Superior temporal gyrus (tissue), 1 donor: Measurements from ENCODE around the gene HOXA9.

Source experiments
- DNase-seq: peaks from one replicate; pipeline ENCODE4 v3.0.0-alpha.2; 2016; ENCODE audit errors: extremely low spot score

The HOXA9 gene

DNA sequence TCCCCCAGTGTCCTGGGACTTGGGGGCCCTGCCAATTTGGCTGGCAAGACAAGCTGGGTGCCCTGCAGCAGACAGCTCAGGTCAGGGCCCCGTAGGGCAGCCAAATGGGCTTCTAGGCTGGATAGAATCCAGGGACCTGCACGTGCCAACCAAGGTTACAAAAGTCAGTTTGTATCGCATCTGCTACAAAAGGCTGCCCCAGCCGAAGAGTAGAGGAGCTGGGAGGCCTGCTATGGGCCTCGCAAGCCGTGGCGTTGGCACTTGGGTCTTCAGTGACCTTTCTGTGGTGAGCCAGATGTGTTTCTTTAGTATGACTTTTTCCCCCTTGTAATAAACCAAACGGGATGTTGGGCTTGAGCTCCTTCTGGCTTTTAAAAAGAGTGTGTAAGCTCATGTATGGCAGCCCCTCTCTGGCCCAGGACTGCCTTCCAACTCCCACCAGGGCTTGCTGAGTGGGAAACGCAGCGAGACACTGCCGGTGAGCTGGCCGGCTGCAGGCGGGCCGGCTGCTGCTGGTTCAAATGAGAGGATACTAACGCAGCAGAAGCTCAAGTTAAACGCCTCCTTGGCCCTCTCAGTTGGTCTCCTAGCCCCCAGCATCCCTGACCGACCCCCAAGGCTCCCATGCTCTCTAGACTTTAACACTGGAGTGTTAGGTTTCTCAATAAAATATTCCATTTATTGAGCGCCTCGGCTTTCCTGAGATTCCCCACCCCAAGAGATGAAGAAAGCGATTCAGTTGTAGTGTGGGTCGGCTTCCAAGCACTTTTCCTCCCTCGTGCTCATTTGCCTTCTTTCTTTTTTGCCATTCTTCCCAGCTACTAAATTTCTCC, 11.8 kb upstream of the HOXA9 start:
- DNase-seq = no peak

DNA sequence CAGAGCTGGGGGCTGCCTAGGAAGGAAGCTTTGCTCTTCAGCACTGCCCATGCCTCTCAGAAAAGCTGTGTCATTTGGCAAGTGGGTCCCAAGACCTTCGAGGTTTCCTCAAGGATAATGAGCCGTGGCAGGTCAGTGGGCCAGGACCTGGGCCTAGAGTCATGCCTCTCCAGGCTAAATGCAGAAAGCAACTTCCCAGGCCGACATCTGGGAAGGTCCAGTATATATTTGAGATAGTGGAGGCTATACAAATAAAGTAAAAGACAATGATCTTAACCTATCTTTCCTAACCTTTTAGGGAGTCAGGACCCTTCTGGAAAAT, 11.1 kb upstream of the HOXA9 start:
- no peak for DNase-seq

DNA sequence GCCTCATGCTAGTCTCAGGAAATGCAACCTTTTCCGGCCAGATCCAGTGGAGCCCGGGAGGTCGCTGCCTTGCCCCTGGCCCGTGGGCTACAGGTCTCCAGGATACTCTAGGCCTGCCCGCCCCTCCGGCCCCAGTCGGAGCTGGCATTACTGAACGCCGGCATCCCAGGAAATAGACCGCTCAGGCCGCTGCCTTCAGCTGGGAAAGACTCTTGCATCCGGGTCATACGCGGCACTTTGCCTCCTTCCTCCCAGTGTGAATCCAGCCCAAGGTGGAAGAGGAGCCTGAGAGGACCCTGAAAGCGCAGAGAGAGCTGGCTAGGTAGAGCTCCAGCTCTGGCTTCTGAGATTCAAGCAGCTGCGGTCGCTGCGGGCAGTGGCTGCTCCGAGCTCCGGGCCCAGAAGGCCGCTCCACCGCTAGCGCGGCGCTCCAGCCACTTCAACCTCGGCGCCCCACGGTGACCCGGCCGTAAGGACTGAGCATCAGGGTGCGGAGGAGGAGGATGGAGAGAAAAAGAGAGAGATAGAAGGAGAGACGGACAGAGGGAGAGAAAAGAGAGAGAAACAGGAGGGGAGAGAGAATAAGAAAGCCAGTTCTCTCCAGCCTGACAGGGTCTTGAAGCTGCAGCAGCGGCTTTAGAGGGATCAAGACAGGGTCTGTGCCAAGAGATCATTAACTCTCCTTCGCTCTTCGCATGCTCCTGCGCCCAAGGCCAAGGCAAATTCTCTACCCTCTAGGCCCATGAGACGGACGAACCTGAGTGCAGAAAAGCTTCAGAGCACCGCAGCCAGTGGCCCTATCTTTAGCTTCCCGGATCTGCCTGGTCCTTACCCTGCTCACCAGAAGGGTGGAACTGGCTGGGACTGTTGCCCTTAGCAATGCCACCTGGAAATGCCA, 10.5 kb upstream of the HOXA9 start:
- DNase-seq = no peak

DNA sequence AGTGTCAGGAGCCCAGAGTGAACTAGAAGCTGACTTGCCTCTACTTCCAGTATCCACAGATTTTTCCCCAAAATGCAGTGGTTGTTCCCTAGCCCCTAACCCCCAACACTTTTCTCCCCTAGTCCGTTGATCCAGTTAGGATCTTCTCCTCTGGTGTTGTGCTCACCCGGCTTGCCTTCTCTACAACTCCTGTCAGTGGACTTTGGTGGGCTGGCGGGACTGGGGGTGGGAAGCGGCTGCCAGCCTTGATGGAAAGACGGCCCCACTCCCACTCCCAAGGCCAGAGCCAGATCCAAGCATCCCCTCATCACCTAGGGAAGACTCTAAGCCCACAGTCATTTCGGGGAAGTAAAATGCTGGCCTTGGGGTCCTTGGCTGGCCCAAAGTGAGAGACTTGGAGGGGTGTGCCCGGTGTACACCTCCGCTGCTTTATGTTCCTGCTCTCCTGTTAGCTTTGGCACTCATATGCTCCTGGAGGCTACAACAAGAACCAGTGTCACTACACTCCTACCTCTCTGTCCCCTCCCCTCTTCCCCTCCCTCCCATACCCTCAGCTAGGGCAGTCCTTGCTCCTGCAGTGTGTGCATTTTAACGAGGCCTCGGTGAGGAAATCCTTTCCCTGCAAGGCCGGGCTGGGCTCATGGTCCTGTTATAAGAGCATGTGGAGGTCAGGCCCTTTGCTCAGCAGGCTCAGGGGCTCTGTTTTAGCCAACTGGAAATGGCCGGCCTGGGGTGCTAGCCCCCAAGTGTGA, 9.7 kb upstream of the HOXA9 start:
- DNase-seq = no peak

DNA sequence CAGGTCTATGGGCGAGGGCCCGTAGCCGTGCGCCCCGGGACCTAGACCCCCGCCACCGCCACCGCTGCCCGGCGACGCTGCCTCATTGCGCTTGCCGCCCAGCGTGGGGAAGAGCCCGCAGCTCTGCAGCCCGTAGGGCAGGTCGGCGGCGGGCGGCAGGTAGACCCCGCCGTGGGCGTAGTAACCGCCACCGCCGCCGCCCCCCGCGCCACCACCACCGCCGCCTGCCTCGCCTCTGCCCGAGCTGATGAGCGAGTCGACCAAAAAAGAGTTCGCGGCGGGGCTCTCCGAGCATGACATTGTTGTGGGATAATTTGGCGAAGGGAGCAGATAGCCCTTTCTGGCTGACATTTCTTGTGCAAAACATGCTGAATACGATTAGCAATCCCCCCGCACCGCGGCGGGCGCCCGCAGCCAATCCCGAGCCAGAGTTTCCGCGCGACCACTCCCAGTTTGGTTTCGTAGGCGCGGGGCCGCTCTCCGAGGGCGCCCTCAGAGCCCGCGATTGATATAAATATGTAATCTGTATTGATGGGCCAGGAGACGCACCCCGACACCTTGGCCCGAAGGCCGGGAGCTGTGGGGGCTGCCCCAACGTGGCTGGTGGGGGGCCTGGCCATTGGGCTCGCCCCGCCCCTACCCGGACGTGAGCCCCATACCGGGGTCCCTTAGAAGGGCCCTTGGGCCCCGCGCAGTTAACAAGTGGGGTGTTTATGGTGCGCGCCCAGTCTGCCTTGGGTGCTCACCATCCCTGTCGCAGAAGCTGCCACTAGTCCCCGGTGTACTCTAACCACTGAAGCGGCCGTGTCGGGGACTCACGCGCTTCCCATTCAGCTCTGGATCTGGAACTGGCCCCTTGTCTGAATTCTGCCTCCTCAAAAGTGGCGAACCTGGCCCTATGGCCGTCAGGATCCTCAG, 8.9 kb upstream of the HOXA9 start, which contains the start of gene HOXA10:
HOXA10 (minus strand) TSS at position 365 of the 918 bp plus-strand sequence; CDS start at position 351, 14 bp downstream.
- no peak for DNase-seq

DNA sequence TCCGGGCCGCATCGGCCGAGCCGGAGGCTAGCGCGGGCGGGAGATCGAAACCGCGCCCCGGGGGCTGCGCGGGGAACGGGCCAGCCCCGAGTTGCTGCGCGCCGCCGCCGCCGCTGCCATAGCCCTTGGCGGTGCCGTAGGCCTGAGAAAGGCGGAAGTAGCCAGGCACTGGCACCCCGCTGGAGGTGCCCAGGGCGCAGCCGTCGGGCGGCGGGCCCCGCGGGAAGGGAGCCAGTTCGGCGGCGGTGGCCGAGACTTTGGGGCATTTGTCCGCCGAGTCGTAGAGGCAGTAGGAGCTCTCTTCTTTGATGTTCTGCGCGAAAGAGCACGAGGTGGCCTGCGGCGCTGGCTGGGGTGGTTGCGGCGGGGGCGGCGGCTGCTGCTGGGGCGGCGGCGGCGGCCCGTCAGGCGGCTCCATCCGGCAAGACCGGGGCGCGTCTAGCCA, 8.2 kb upstream of the HOXA9 start:
- DNase-seq = no peak

DNA sequence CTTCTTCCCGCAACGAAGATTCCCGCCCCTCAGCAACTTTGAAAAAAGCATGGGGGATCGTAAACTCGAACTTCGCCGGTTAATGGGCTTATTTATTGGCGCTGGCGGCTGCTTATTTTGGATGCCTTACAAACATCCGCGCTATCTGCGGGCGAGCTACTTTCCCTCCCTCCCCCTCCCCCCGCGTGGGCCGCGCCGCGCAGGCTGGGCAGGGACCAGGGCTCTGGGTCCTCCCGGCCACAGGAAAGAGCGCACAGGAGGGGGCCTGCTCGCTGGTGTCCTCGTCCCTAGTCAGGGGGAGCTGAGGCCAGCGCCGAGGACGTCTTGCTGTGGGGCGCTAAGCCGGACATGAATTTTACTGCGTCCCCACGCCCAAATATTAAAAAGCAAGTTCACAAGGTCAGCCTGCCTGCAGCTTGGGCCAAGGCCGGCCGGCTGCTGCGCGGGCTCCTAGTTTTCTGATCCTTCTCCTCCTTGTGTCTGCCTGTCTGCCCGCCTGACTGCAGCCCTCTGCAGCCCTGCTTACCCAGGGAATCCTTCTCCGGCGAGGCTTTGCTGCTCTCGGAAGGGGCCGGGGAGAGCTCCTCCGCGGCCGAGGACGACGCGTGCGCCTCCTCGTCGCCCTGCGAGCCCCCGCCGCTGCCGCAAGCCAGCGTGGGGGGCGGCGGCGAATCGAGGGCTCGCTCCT, 7.6 kb upstream of the HOXA9 start:
- no peak for DNase-seq

DNA sequence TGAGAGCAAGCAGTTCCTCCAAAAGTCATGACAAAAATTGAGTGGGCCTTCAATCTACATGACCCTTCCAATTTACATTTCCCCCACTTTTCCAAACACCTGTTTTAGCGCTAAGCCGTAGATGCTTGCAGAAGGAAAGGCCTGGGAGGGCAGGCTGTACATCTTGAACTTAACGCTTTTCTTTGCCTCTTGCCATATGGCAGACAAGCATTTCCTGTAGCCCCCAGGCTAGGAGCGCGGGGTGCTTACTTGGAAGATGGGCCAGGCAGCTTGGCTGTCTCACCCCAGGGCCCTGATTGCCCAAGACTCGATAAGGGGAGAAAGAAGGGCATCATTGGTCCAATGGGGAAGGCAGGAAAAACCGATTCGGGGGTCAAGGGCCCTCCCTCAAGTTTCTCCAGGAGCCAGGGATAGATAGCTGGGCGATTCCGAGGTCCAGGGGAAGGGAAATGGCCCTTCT, 7.0 kb upstream of the HOXA9 start:
- DNase-seq = no peak

DNA sequence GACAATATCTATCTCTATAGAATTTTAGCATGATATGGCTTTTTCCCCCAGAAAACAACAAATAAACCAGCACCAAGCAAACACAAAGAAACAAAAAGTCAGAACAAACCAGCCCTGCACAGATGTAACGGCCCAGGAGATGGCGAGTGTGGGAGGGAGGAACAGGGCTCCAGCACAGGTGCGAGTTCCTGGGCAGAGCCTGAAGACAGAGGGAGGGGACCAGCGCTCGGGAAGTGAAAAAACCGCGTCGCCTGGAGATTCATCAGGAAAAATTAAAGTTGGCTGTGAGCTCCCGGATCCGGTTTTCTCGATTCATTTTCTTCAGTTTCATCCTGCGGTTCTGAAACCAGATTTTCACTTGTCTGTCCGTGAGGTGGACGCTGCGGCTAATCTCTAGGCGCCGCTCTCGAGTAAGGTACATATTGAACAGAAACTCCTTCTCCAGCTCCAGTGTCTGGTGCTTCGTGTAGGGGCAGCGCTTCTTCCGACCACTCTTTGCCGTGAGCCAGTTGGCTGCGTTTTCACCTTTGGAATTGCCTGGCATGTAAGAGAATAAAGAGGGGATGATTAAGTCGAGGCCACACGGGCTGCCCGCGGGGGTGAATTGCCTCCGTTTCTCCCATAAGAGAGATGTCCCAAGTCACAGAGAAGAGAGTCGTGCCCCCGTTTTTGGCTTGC, 6.4 kb upstream of the HOXA9 start:
- DNase-seq = no peak

DNA sequence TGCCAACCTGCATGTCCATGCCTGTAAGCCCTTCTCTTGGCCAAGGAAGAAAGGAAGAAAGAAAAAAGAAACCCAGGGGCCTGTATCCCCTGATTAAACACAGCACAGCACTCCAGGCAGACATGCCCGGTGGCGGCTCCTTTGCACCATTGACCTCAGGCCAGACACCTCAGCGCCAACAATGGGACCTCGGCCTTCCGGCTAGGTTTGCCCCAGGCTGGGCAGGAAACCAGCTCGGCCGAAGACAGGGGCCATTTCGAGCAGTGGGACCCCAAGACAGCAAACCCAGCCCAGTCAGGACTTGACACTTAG, 5.9 kb upstream of the HOXA9 start:
- DNase-seq = no peak

DNA sequence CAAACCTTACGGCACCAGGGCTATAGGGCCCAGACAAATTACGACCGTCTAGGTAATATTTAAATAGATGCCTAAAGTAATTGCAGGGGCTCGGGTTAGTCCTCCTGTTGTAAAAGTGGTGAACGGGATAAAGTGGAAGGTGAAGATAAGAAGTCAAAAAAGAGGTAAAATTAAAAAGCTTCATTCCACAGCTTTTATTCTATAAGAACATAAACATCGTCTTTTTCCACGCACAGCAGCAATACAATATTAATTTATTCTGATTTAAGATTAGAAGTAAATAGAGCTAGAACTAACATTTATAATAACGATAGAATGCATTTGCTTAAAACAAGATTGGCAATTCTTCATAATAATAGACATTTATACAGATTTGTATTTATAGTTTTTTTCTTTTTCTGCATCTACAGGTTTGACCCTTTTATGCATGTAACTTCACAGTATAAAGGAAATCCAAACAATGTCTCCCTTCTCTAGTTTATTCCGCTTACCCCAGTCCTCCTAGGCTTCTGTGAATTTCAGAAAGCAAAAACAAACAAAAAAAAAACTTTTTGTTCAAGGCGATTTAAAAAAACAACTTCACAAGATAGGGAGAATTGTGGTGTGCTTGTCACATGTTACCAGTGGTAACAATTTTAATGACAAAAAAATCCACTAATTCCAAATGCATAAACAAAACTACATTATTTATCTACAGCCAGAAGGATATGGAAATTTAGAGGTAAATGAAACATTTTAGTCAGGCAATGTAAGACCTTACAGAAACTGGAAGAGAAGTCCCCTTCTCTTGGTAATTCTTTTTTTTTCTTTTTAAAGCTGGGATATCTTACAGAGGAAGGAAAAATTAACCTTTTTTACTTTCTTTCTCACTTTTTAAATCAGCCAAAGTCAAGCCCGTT, 5.3 kb upstream of the HOXA9 start:
- DNase-seq = no peak

DNA sequence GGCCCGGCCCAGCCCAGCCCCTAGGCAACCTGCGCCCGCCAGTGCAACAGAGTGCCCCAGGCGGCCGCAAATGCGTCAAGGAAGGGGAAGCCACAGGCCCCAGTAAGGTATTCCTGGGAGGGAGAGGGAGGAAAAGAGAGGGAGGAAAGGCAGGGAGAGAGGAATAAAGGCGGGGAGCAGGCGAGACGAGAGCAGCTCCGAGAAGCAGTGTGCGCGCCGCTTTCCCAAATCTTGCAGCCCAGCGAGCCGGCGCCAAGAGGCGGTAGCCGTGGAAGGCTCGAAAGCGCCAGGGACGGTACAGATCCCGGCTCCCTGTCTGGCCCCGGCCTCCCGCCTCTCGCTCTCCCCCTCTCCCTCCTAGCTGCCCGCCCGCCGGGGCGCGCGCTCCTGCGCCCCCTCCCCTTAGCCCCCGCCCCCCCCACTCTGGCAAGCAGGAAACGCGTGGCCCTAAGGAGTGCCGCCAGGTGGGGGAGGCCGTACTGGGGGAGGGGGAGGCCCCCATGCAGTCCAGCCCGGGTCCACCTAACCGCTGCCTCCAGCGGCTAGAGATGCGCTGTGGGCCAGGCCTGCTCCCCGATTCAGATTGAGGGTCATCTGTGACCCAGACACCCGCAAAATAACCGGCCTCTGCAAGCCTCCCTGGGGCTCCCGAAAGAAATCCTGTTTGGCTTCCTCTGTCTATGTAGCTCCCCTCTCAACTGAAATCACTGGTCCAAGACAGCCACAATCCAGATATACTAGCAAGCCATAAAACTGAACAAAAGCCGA, 4.5 kb upstream of the HOXA9 start:
- no peak for DNase-seq

DNA sequence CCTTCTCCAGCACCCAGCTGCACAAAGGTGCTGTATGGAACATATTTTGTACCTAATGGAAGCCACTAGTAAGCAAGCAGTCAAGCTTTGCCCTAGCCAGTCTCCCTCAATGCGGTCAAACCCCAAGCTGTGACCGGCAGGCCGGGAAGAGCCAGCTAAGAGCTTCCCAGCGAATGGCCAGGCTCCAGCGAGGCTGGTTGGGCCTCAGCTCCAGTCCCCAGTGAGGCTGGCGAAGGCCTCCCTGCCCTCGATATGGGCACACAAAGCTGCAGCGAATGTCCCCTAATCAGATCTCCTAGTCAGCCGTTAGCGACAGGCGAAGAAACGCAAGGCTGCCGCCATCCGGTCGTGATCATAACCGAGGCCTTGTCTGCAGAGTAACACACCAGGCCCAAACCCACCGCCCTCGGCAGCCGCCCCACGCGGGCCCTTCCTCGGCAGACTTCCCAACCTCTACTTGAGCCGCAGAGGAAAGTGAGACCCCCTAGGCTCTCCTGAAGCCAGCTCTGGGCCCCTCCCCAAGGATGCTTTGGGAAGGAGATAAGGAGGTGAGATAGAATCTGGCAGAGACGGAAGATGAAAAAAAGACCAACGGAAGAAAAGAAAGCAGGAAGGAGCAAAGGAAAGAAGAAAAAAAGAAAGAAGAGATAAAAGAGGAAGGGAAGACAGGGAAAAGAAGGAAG, 3.1 kb upstream of the HOXA9 start:
- DNase-seq = no peak

DNA sequence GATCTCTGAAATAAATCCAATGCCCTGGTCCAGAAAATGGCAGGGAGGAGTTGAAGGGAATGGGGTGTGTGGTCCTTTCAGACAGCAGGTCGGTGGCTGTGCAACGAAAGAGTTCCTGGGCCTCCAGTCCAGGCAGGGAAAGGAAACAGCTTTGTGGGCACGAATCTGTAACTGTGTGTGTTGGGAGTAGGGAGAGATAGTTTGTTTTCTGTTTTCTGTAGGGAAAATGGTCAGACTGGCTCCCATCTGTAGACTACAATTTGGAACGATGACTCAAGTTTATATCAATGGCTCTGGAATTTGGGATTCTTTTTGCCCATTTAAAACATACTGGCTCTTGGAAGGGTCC, 2.6 kb upstream of the HOXA9 start:
- DNase-seq = no peak

DNA sequence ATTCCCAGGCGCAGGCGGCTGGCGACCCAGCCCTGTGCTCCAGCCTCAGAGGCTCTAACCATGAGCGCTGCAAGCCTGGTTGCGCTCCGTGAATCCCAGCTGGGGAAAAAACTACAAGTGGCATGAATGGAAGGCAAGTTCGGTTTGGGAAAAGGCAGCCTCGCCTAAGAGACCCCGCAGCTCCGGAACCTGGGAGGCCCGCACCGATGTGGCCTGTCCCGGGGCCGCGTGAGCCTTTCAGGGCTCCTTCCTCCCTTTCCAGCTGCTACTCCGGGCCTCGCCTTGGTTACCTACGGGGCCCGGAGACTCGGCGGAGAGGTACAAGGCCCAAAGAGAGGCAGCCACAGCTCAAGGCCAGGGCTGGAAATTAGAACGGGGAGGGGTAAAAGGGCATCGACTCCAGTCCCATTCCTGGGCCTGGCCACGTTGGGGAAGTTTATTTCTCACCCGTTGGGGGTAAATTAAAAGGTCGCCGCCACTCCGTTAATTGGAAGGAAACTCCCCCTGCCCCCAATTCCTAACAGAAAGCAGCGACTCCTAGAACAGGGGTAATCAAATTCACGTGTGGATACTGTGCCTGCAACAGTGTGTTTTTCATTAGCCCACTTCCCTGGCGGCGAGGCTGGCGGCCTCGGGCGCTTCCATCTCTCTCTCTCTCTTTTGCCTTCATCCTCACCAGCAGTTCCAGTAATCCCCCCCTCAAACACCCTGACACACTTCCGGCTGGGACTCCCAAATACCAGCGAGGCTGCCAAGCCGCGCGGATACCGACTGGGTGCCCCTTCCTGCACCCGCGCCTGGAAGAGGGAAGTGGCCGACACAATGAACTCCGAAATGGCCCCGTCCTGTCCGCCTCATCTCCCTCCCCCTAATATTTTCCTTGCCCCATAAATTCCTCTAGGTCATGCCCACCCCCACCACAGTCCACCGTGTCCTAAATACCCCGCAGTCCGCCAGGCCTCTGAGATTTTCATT, 1.5 kb upstream of the HOXA9 start:
- DNase-seq = no peak

DNA sequence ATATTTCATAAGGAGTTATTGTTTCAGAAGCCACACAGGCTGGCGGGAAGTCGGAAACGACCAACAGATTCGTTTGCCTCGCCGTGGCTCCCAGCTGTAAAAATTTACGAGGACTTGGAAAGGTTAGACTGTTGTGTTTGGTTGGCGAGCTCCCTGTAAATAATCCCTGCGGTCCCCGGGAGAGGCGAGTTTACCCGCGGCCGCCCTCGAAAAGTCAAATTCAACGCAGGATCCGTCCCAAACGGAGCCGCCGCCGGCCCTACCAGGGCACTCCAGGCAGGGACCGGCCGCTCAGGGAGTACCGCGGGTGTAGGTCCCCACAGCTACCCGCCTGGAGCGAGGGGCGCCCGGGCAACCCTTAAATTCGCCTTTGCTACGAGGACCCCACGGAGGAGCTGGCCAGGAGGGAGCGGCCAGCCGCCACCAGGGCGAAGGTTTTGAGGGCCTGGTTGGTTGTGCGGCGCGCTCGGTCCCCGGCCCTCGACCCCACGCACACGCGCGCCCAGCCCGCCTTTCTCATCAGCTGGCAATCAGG, 726 bp upstream of the HOXA9 start:
- no peak for DNase-seq
